Fibroblast of upper back skin (primary cell): ENCODE data around the gene TIFAB.

ENCODE experiments used
- DNase-seq: peaks from one replicate; pipeline ENCODE4 v3.0.0-alpha.2; 2013

The TIFAB gene

GRCh38 chr5:135481387-135481786 is 29.2 kb upstream of the TIFAB start:
- no peak for DNase-seq

- DNase-seq = no peak
Measured at GRCh38 chr5:135480511-135480910, 28.4 kb upstream of the TIFAB start.

- DNase-seq = no peak
Measured at GRCh38 chr5:135478938-135479337, 26.8 kb upstream of the TIFAB start.

GRCh38 chr5:135477613-135478066 is 25.5 kb upstream of the TIFAB start:
- no peak for DNase-seq

GRCh38 chr5:135476615-135477581 is 24.7 kb upstream of the TIFAB start:
- no peak for DNase-seq

- no peak for DNase-seq
Measured at GRCh38 chr5:135473956-135474670, 22.0 kb upstream of the TIFAB start.

GRCh38 chr5:135472141-135472540 is 20.0 kb upstream of the TIFAB start:
- no peak for DNase-seq

- DNase-seq = no peak
Measured at GRCh38 chr5:135471726-135472125, 19.6 kb upstream of the TIFAB start.

- DNase-seq = no peak
Measured at GRCh38 chr5:135469911-135470310, 17.8 kb upstream of the TIFAB start.

GRCh38 chr5:135468541-135468940 is 16.4 kb upstream of the TIFAB start:
- no peak for DNase-seq

GRCh38 chr5:135467871-135468485 is 15.8 kb upstream of the TIFAB start:
- DNase-seq = no peak

- DNase-seq = no peak
Measured at GRCh38 chr5:135467051-135467625, 15.0 kb upstream of the TIFAB start.

- peak; percentile 63 for DNase-seq
Measured at GRCh38 chr5:135466178-135467050, 14.3 kb upstream of the TIFAB start.

GRCh38 chr5:135465391-135466122 is 13.4 kb upstream of the TIFAB start:
- no peak for DNase-seq

GRCh38 chr5:135462304-135462703 is 10.2 kb upstream of the TIFAB start:
- DNase-seq = peak; percentile 30

GRCh38 chr5:135461481-135462151 is 9.5 kb upstream of the TIFAB start:
- DNase-seq = peak; percentile 18

- no peak for DNase-seq
Measured at GRCh38 chr5:135460246-135461033, 8.3 kb upstream of the TIFAB start.

GRCh38 chr5:135458921-135459331 is 6.8 kb upstream of the TIFAB start:
- DNase-seq = peak; percentile 55

GRCh38 chr5:135458356-135458755 is 6.2 kb upstream of the TIFAB start:
- no peak for DNase-seq
